Mammary epithelial cell (primary cell): ENCODE results near the gene MPST.

Experiments
- CTCF ChIP-seq, 2 donors: IDR thresholded peaks in 1 of 2; conservative IDR thresholded peaks in 1 of 2; 2 replicates each; pipeline ENCODE4 v1.5.1; 2011 to 2012; ENCODE audit warnings: inconsistent platforms in 2 of 2, low read length in 2 of 2, mild to moderate bottlenecking in 2 of 2, control low read depth in 1 of 2, low read depth in 1 of 2; ENCODE audit not compliant: insufficient read depth in 1 of 2; ENCODE audit errors: extremely low read depth in 1 of 2
- EZH2 ChIP-seq: IDR thresholded peaks from 2 replicates; pipeline ENCODE4 v1.6.1; 2012; ENCODE audit warnings: low read length, inconsistent platforms, borderline replicate concordance

- no peak for TF ChIP-seq CTCF (conservative IDR thresholded peaks at IDR 0.05 in 1 of 2, IDR thresholded peaks at IDR 0.05 in 1 of 2; ENCODE audit: extremely low read depth in 1 of 2, insufficient read depth in 1 of 2, low read depth in 1 of 2, low read length in 2 of 2)
- no peak for TF ChIP-seq EZH2
Observed at GRCh38 chr22:37064553-37064952, 45.0 kb downstream of the MPST start.
